Parathyroid adenoma (tissue), 2 donors: ENCODE results near the gene SLC4A1AP.
A peak's percentile ranks its signal among the peaks of the same experiment; 100 is the strongest.

ENCODE experiments used
- H2AFZ ChIP-seq: fragments of 300-600 bp; sonication (generic); one replicate; pipeline ENCODE4 v1.7.0; 2017; ENCODE audit warnings: antibody characterized with exemption, mild to moderate bottlenecking
- H3K27ac ChIP-seq: fragments of 300-600 bp; sonication (generic); one replicate; pipeline ENCODE4 v1.7.0; 2017
- H3K27me3 ChIP-seq: fragments of 300-600 bp; sonication (generic); one replicate; pipeline ENCODE4 v1.7.0; 2017; ENCODE audit warnings: low read length; ENCODE audit not compliant: control insufficient read depth, insufficient read depth
- H3K36me3 ChIP-seq: fragments of 300-600 bp; sonication (generic); one replicate; pipeline ENCODE4 v1.7.0; 2017; ENCODE audit warnings: low read length; ENCODE audit not compliant: control insufficient read depth, insufficient read depth
- H3K4me1 ChIP-seq: fragments of 300-600 bp; sonication (generic); one replicate; pipeline ENCODE4 v1.7.0; 2017; ENCODE audit warnings: control low read depth
- H3K4me2 ChIP-seq: fragments of 300-600 bp; sonication (generic); one replicate; pipeline ENCODE4 v1.7.0; 2017; ENCODE audit warnings: low read length
- H3K4me3 ChIP-seq: fragments of 300-600 bp; sonication (generic); one replicate; pipeline ENCODE4 v1.7.0; 2017; ENCODE audit warnings: low read depth, low read length
- H3K79me2 ChIP-seq: fragments of 300-600 bp; sonication (generic); one replicate; pipeline ENCODE4 v1.7.0; 2017; ENCODE audit warnings: control low read depth
- H3K9ac ChIP-seq: fragments of 300-600 bp; sonication (generic); one replicate; pipeline ENCODE4 v1.7.0; 2017; ENCODE audit warnings: mild to moderate bottlenecking
- H3K9me3 ChIP-seq: fragments of 300-600 bp; sonication (generic); one replicate; pipeline ENCODE4 v1.7.0; 2017; ENCODE audit warnings: low read length; ENCODE audit not compliant: control insufficient read depth
- TF ChIP-seq, protein P1 (sequence below): fragments of 300-600 bp; sonication (generic); IDR thresholded peaks from one replicate; pipeline ENCODE4 v1.7.0; 2017; ENCODE audit warnings: antibody characterized with exemption, mild to moderate bottlenecking
- donor health status: primary hyperparathyroidism.

The SLC4A1AP gene, protein sequence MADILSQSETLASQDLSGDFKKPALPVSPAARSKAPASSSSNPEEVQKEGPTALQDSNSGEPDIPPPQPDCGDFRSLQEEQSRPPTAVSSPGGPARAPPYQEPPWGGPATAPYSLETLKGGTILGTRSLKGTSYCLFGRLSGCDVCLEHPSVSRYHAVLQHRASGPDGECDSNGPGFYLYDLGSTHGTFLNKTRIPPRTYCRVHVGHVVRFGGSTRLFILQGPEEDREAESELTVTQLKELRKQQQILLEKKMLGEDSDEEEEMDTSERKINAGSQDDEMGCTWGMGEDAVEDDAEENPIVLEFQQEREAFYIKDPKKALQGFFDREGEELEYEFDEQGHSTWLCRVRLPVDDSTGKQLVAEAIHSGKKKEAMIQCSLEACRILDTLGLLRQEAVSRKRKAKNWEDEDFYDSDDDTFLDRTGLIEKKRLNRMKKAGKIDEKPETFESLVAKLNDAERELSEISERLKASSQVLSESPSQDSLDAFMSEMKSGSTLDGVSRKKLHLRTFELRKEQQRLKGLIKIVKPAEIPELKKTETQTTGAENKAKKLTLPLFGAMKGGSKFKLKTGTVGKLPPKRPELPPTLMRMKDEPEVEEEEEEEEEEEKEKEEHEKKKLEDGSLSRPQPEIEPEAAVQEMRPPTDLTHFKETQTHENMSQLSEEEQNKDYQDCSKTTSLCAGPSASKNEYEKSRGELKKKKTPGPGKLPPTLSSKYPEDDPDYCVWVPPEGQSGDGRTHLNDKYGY

DNA sequence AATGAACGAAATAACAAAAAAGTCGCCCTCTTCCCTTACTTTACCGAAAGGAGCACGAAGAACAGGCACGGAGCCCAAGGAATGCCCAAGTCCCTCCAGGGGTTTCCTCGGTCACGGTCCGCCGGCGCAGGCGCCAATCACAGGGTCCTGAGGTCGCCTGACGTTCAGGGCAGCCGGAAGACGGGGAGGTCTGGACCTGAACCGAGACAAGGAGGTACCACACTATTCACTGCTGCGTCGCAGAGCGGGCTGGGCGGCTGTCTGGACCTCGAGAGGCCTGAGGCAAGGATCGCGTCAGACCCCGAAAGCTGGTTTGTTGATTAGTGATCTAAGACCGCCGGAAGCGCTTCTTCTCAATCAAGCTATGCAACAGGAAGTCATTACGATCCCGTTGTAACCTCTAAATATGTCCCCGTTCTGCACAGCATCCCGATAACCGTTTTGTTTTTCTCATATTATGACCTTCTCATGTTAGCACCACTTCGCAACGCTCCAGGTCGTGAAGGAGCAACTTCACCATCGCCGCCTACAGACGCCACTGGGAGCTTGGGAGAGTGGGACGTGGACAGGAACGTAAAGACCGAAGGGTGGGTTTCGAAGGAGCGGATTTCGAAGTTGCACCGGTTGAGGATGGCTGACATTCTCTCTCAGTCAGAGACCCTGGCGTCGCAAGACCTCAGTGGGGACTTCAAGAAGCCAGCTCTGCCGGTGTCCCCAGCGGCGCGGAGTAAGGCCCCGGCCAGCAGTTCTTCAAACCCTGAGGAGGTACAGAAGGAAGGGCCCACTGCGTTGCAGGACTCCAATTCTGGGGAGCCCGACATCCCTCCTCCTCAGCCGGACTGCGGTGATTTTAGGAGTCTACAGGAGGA lies at the start of gene SLC4A1AP, which contains the start of gene SUPT7L:
Gene SLC4A1AP (plus strand): TSS at position 605 of the 869 bp plus-strand sequence. CDS start 26 bp downstream, at position 631.
Gene SUPT7L (minus strand): TSS at position 330 of the 869 bp plus-strand sequence. CDS start 1,422 bp downstream, outside the sequence.
- Histone ChIP-seq H3K9ac (peak within 1 kb of the TSS; percentile 32), H3K9me3 (no peaks in the 10 kb centered on the region), H3K36me3 (no peaks in the 10 kb centered on the region), H3K4me2 (peak within 1 kb of the TSS; percentile 98), H3K4me1 (peaks cover 6% of the 10 kb centered on the region), H3K27ac (peak within 1 kb of the TSS; percentile 80), H3K27me3 (no peaks in the 10 kb centered on the region), H3K4me3 (peak within 1 kb of the TSS; percentile 94), H2AFZ (peak within 1 kb of the TSS; percentile 92), H3K79me2 (peaks cover 10% of the 10 kb centered on the region)
- TF ChIP-seq, protein P1, sequence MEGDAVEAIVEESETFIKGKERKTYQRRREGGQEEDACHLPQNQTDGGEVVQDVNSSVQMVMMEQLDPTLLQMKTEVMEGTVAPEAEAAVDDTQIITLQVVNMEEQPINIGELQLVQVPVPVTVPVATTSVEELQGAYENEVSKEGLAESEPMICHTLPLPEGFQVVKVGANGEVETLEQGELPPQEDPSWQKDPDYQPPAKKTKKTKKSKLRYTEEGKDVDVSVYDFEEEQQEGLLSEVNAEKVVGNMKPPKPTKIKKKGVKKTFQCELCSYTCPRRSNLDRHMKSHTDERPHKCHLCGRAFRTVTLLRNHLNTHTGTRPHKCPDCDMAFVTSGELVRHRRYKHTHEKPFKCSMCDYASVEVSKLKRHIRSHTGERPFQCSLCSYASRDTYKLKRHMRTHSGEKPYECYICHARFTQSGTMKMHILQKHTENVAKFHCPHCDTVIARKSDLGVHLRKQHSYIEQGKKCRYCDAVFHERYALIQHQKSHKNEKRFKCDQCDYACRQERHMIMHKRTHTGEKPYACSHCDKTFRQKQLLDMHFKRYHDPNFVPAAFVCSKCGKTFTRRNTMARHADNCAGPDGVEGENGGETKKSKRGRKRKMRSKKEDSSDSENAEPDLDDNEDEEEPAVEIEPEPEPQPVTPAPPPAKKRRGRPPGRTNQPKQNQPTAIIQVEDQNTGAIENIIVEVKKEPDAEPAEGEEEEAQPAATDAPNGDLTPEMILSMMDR: no peak

DNA sequence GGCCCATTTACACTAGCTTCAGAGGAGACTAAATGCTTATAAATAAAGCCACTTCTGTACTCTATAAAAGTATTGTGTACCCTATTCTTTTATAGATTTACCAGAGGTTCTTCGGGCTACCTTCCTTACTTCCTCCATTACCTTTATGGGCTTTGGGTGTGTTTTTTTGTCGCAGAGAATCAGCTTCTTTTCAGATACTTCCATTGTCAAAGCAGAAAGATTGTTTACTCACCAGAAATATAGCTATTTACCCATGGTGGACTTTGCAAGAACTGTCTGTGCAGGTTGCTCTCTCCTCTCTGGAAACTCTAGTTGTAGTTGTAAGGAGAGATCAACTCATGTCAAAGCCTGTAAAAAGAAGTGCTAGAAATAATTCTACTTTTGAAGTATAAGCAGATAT lies 49.7 kb upstream of the SLC4A1AP start:
- Histone ChIP-seq H3K9me3 (no peaks in the 10 kb centered on the region), H3K36me3 (no peaks in the 10 kb centered on the region), H3K27ac (no peak overlapping the region), H3K4me1 (no peaks in the 10 kb centered on the region), H3K4me3 (no peak overlapping the region), H3K4me2 (no peak overlapping the region), H3K9ac (no peak overlapping the region), H3K27me3 (no peaks in the 10 kb centered on the region), H2AFZ (no peak overlapping the region), H3K79me2 (peaks cover 2% of the 10 kb centered on the region)
- TF ChIP-seq, protein P1: no peak

DNA sequence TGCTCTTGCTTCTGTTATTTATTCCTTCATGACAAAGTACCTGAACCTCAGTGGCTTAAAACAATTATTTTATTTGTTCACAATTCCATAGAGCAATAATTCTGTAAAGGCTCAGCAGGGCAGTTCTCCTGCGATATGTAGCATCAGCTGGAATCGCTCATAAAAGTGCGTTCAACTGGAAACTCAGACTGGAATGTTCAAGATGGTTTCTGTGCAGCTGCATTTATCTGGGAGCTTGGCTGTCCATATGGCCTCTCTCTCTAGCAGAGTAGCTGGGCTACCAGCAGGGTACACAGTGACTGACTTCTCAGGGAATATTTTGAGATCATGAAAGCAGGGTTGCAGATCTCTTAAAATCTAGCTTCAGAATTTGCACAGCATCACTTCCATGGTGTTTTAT lies 48.4 kb upstream of the SLC4A1AP start:
- Histone ChIP-seq H3K27ac (no peak overlapping the region), H2AFZ (no peak overlapping the region), H3K27me3 (no peaks in the 10 kb centered on the region), H3K4me3 (no peak overlapping the region), H3K9me3 (no peaks in the 10 kb centered on the region), H3K4me1 (no peaks in the 10 kb centered on the region), H3K79me2 (peaks cover 2% of the 10 kb centered on the region), H3K36me3 (no peaks in the 10 kb centered on the region), H3K4me2 (no peak overlapping the region), H3K9ac (no peak overlapping the region)
- TF ChIP-seq, protein P1: no peak

DNA sequence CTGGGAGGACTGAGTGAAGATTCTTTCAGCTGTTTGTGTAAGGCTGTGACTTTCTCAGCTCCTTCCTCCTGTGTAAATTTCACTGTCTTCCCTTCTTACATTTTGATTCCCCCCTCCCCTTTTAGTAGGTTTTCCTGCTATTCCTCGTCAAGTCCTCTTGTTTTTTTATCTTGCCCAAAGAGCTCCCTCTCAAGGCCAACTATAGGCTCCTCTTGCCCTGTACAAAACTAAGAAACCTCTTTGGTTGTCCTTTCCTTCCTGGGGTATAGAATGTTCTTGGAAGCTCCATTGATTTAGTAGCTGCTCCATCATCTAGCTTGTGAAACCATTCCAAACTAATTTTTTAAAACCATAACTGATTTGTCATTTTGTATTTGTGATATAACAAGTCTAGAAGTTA lies 42.2 kb upstream of the SLC4A1AP start:
- H3K9ac ChIP-seq: no peak overlapping the region
- H3K4me1 ChIP-seq: no peaks in the 10 kb centered on the region
- H3K4me2 ChIP-seq: no peak overlapping the region
- H3K36me3 ChIP-seq: no peaks in the 10 kb centered on the region
- H3K9me3 ChIP-seq: no peaks in the 10 kb centered on the region
- H3K79me2 ChIP-seq: no peaks in the 10 kb centered on the region
- H3K4me3 ChIP-seq: no peak overlapping the region
- TF ChIP-seq, protein P1: no peak
- H2AFZ ChIP-seq: no peak overlapping the region
- no peaks in the 10 kb centered on the region for H3K27me3 ChIP-seq
- no peak overlapping the region for H3K27ac ChIP-seq
